Endothelial cell of umbilical vein (primary cell): ENCODE data around the gene TMEM186. TPM values are rescaled to one million over a fixed set of nuclear protein-coding genes. Genes with fewer than 3 reads are reported as not detected.

Experiments
- BruUV-seq: library from RNA; stranded (reverse); fragments of 400-500 nt; replicated peaks from 2 replicates; lab custom pipeline; 2021; lab: Mats Ljungman, UMichigan
- CTCF ChIA-PET: fragments of 300-600, 350-600 bp; sonication (Branson Sonifier 250); formaldehyde crosslinking; loops from one replicate; lab custom pipeline; 2021; ENCODE audit warnings: antibody characterized with exemption, inconsistent platforms; lab: Charles Lee
- POLR2A ChIA-PET: fragments of 300-600, 350-600 bp; sonication (Branson Sonifier 250); formaldehyde crosslinking; loops from one replicate; lab custom pipeline; 2021; ENCODE audit warnings: antibody characterized with exemption, inconsistent platforms; lab: Charles Lee
- DNase-seq: peaks from one replicate; pipeline ENCODE4 v3.0.0-alpha.2; 2011; ENCODE audit warnings: low read depth, low spot score
- FAIRE-seq: peaks from 2 replicates; lab custom pipeline; 2011; peaks lifted over from hg19 to GRCh38; lab: Jason Lieb, UNC
- H2AFZ ChIP-seq: 2 replicates; pipeline ENCODE4 v1.6.0; 2012; ENCODE audit warnings: low read depth, low read length, control low read depth, inconsistent platforms
- H3K27ac ChIP-seq: 2 replicates; pipeline ENCODE4 v1.5.1; 2011; ENCODE audit warnings: low read depth, mild to moderate bottlenecking, control low read depth, low read length, moderate library complexity; ENCODE audit not compliant: insufficient read depth
- H3K27me3 ChIP-seq, 2 experiments: 2 replicates each; pipeline versions ENCODE4 v1.6.0 to v1.6.1; 2011; ENCODE audit warnings: low read length in 2 of 2, mixed read lengths in 1 of 2; ENCODE audit not compliant: control insufficient read depth in 2 of 2, insufficient read depth in 2 of 2
- H3K36me3 ChIP-seq, 2 experiments: 2 replicates in 1 of 2; 3 replicates in 1 of 2; pipeline ENCODE4 v1.5.1; 2011; ENCODE audit warnings: low read length in 2 of 2, mild to moderate bottlenecking in 1 of 2, moderate library complexity in 1 of 2; ENCODE audit not compliant: control insufficient read depth in 2 of 2, insufficient read depth in 2 of 2; ENCODE audit errors: extremely low read depth in 1 of 2
- H3K4me1 ChIP-seq: 3 replicates; pipeline ENCODE4 v1.5.1; 2011; ENCODE audit warnings: mild to moderate bottlenecking, low read length; ENCODE audit not compliant: control insufficient read depth, insufficient read depth; ENCODE audit errors: extremely low read depth
- H3K4me2 ChIP-seq: 2 replicates; pipeline ENCODE4 v1.6.1; 2011; ENCODE audit warnings: low read length, control low read depth, mixed read lengths; ENCODE audit not compliant: insufficient read depth
- H3K4me3 ChIP-seq, 3 experiments: fragments of 200-600 bp in 1 of 3; sonication (generic), shearing (Covaris generic) in 1 of 3; replicated peaks in 1 of 3; 2 replicates each; pipeline ENCODE4 v1.5.1; 2011 to 2016; ENCODE audit warnings: control low read depth in 3 of 3, low read length in 3 of 3, mild to moderate bottlenecking in 2 of 3, inconsistent platforms in 1 of 3, low read depth in 1 of 3, moderate library complexity in 1 of 3; ENCODE audit not compliant: insufficient read depth in 1 of 3
- H3K79me2 ChIP-seq: 2 replicates; pipeline ENCODE4 v1.6.0; 2012; ENCODE audit warnings: low read length, inconsistent platforms; ENCODE audit not compliant: control insufficient read depth, insufficient read depth
- H3K9ac ChIP-seq: replicated peaks from 2 replicates; pipeline ENCODE3; 2011; ENCODE audit warnings: low read length, control low read depth; ENCODE audit not compliant: insufficient read depth; ENCODE audit errors: extremely low read depth
- H3K9me1 ChIP-seq: replicated peaks from 3 replicates; pipeline ENCODE4 v1.6.0; 2011; ENCODE audit warnings: mild to moderate bottlenecking, low read length; ENCODE audit not compliant: control insufficient read depth, insufficient read depth; ENCODE audit errors: extremely low read depth
- H3K9me3 ChIP-seq: replicated peaks from 2 replicates; pipeline ENCODE4 v1.5.1; 2012; ENCODE audit warnings: low read length, inconsistent platforms; ENCODE audit not compliant: control insufficient read depth, insufficient read depth
- H4K20me1 ChIP-seq: replicated peaks from 2 replicates; pipeline ENCODE3; 2011; ENCODE audit warnings: mild to moderate bottlenecking, low read length; ENCODE audit not compliant: control insufficient read depth, insufficient read depth; ENCODE audit errors: extremely low read depth
- EZH2 ChIP-seq: IDR thresholded peaks from 2 replicates; pipeline ENCODE4 v1.6.1; 2012; ENCODE audit warnings: borderline replicate concordance, low read depth, mild to moderate bottlenecking, moderate library complexity, low read length, inconsistent platforms; ENCODE audit not compliant: severe bottlenecking
- FOS ChIP-seq: IDR thresholded peaks from 2 replicates; pipeline ENCODE4 v1.6.1; 2011; ENCODE audit warnings: mild to moderate bottlenecking, low read length, moderate library complexity, borderline replicate concordance; ENCODE audit not compliant: insufficient read depth
- GATA2 ChIP-seq: IDR thresholded peaks from 2 replicates; pipeline ENCODE4 v1.7.0; 2011; ENCODE audit warnings: low read depth, mild to moderate bottlenecking, moderate library complexity, mixed read lengths, low read length; ENCODE audit not compliant: insufficient read length, insufficient read depth
- JUN ChIP-seq: IDR thresholded peaks from 2 replicates; pipeline ENCODE4 v1.6.1; 2011; ENCODE audit warnings: borderline replicate concordance, low read depth; ENCODE audit not compliant: insufficient read length, insufficient read depth
- MYC ChIP-seq: IDR thresholded peaks from one replicate; pipeline ENCODE4 v1.6.1; 2011; ENCODE audit warnings: mild to moderate bottlenecking, low read depth, low read length
- POLR2A ChIP-seq: IDR thresholded peaks from 2 replicates; pipeline ENCODE4 v1.6.1; 2012; ENCODE audit warnings: low read depth, mild to moderate bottlenecking, control low read depth, low read length
- POLR2AphosphoS5 ChIP-seq: IDR thresholded peaks from 2 replicates; pipeline ENCODE4 v1.6.1; 2012; ENCODE audit warnings: low read depth, mild to moderate bottlenecking, control low read depth, low read length, moderate library complexity; ENCODE audit not compliant: insufficient read depth
- dilution Hi-C: fragments of 300-500 bp; cut with MboI; formaldehyde crosslinking; loops from one replicate; pipeline ENCODE4 v1.15.0; 2019; ENCODE audit warnings: low sequenced_read_pairs; ENCODE audit not compliant: extremely low pct_ligation_motif_present
- intact Hi-C: fragments of 100-400 bp; cut with micrococcal nuclease; formaldehyde crosslinking; loops from one replicate; pipeline ENCODE4 v1.10.0; 2022
- polyA plus RNA-seq, 4 experiments: library from polyadenylated mRNA; depleted of rRNA in 3 of 4; stranded (reverse) in 3 of 4; unstranded in 1 of 4; fragments of >200 nt; gene quantifications; 2 replicates each; pipeline versions ENCODE4 v1.2.1 to v1.2.3, GENCODE V29; 2011 to 2012; ENCODE audit warnings: missing spikeins in 1 of 4
- total RNA-seq: library from RNA; stranded (reverse); gene quantifications from 2 replicates; pipeline ENCODE4 v1.2.3, GENCODE V29; 2021
- TF ChIP-seq, protein P1 (sequence below): IDR thresholded peaks from 2 replicates; pipeline ENCODE4 v1.6.1; 2011; ENCODE audit not compliant: insufficient read depth, insufficient read length
- TF ChIP-seq, protein P2 (sequence below), 2 donors: IDR thresholded peaks; 1 replicate in 1 of 2; 2 replicates in 1 of 2; pipeline ENCODE4 v1.5.1; 2011; ENCODE audit warnings: low read length in 2 of 2, mild to moderate bottlenecking in 2 of 2, moderate library complexity in 2 of 2, control low read depth in 1 of 2, inconsistent platforms in 1 of 2, low read depth in 1 of 2; ENCODE audit not compliant: insufficient read depth in 1 of 2; ENCODE audit errors: extremely low read depth in 1 of 2

TMEM186 gene
- total and polyA plus RNA-seq, 2 donors (not counting 3 experiments of a cell fraction or from before 2014, with no cell fraction given) = 8.0 to 9.6 TPM

DNA sequence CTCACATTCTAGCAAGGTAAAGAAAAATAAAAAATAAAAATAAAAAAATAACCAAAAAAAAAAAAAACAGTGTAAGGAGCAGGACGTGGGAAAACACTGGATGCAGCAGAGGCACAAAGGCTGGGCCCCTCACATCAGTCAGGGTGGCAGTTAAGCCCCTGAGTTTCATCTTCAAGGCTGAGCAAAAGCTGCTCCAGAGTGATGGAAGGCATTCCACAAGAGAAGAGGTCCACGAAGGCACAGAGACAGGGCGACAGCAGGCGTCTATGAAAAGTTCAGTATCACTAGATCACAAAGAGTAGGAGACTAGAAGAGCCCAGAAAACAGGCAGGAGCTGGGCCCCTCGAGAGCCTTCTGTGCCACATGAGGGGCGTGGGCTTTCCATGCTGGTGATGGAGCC, 12.0 kb downstream of the TMEM186 start:
- no peak overlapping the region for H3K27ac ChIP-seq
- H3K9me1 ChIP-seq = no peaks in the 10 kb centered on the region
- H3K9me3 ChIP-seq = no peaks in the 10 kb centered on the region
- POLR2A ChIA-PET = interaction anchor here (0.6 kb wide), 1 partner anchor 35 kb away, joined by 3 read pairs; no protein-coding TSS in a partner anchor
- no peak overlapping the region for H3K9ac ChIP-seq
- H4K20me1 ChIP-seq = no peaks in the 10 kb centered on the region
- no peak overlapping the region for H3K4me3 ChIP-seq
- FAIRE-seq (no peak), DNase-seq (no peak)
- no peak overlapping the region for H3K4me2 ChIP-seq
- TF ChIP-seq POLR2AphosphoS5 = no peak
- TF ChIP-seq POLR2A = no peak
- TF ChIP-seq GATA2 = no peak
- TF ChIP-seq JUN = no peak
- TF ChIP-seq, protein P1, sequence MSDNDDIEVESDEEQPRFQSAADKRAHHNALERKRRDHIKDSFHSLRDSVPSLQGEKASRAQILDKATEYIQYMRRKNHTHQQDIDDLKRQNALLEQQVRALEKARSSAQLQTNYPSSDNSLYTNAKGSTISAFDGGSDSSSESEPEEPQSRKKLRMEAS = no peak
- TF ChIP-seq, protein P2, sequence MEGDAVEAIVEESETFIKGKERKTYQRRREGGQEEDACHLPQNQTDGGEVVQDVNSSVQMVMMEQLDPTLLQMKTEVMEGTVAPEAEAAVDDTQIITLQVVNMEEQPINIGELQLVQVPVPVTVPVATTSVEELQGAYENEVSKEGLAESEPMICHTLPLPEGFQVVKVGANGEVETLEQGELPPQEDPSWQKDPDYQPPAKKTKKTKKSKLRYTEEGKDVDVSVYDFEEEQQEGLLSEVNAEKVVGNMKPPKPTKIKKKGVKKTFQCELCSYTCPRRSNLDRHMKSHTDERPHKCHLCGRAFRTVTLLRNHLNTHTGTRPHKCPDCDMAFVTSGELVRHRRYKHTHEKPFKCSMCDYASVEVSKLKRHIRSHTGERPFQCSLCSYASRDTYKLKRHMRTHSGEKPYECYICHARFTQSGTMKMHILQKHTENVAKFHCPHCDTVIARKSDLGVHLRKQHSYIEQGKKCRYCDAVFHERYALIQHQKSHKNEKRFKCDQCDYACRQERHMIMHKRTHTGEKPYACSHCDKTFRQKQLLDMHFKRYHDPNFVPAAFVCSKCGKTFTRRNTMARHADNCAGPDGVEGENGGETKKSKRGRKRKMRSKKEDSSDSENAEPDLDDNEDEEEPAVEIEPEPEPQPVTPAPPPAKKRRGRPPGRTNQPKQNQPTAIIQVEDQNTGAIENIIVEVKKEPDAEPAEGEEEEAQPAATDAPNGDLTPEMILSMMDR (IDR thresholded peaks at IDR 0.05; ENCODE audit: extremely low read depth in 1 of 2, insufficient read depth in 1 of 2, low read depth in 1 of 2, low read length in 2 of 2) = no peak
- TF ChIP-seq EZH2 = no peak
- TF ChIP-seq FOS = no peak
- no peak for TF ChIP-seq MYC
- no TSS peak for BruUV-seq
- H3K36me3 ChIP-seq = no peaks in the 10 kb centered on the region
- dilution Hi-C loops = no loop called here
- CTCF ChIA-PET = no interaction called here
- H3K4me1 ChIP-seq = no peaks in the 10 kb centered on the region
- H3K27me3 ChIP-seq = peaks cover 2 to 4% of the 10 kb centered on the region in 2 experiments
- no peak overlapping the region for H2AFZ ChIP-seq
- intact Hi-C loops = no loop called here
- H3K79me2 ChIP-seq = no peaks in the 10 kb centered on the region
